Measurements from ENCODE around the gene PAPPA2.

Gene PAPPA2

GRCh38 chr1:176811511-176812288 is 348.7 kb downstream of the PAPPA2 start:
- DNase-seq (ENCODE audit: low read depth), result no peak

GRCh38 chr1:176815621-176816020 is 352.6 kb downstream of the PAPPA2 start:
- DNase-seq (ENCODE audit: low read depth), result no peak

DNA sequence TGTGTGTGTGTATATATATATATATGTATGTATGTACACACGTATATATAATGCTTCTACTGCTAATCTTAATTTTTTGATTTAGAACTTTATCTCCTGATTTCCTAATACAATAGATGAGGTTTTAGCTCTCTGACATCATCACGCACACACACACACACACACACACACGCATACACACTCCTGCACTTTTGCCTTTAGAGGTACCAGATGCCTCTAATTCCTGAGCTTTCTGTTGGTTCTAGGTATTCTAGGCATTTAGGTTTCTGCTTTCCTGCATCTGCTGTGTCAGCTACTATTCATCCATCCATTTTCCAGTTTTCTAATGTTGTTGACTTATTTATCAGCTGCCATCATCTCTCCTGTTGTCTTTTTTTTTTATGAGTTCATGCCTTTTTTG is 353.3 kb downstream of the PAPPA2 start:
- DNase-seq (ENCODE audit: low read depth), result no peak

DNA sequence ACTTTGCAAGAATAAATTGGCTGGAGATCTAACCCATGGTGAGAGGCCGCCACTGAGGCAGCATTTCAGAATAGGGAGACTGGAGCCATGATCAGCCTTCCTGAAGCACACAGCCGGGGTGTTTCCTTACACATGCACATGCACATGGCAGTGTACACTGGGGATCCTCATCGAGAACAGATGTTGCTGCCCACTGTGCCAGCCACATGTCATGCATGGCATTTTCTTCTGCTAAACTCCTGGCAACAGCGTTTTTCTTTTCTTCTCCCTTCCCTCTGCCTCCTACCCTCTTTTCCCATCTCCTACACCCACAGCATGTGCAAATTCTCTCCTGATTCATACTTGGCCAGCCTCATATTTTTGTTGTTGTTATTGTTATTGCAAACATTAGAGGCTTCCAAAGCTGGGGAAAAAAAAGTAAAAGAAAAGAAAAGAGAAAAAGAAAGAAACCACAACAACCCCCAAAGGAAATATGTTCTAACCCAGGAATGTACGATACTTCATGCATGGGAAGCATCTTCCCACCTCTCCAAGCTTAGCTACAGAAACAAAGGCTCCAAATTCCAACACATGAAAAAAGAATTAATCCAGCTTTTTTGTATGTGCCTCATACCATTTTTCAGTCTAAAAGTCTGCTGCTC is 357.5 kb downstream of the PAPPA2 start:
- no peak for DNase-seq (ENCODE audit: low read depth)

DNA sequence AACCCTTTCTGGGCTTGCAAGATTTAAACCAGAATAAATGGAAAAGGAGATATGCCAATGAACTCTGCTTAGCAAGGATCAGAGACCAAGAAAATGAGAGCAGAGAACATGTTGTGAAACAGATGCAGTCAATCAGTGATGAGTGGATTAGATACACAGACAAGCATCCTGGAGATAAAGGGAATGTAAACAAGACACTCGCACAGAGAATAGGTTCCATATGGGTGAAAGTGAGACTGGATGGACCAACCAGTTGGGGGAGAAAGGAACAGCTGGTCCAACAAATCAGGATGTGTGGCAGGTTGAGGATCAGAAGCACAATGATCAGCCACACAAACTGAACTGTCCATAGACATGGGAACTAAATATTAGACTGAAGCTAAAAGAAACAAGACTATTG is 363.3 kb downstream of the PAPPA2 start:
- no peak for DNase-seq (ENCODE audit: low read depth)

DNA sequence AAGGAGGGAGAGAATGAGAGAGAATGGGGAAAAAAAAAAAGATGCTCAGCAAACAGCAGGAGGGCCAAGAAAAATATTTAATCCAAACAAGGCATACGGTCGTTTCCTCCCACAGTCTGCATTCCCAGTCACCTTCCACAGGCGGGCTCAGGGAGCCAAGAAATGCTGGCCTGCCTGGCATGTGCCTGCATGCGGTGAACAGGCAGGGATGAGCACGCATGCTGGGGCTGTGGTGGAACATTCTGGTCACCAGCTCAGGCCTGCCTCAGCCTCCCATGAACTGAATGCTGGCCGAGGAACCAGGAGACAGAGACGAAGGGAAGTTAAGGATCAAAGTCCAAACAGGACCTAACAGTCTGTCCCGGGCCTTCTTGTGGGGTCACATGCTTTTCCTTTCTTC is 366.3 kb downstream of the PAPPA2 start:
- no peak for DNase-seq (ENCODE audit: low read depth)

GRCh38 chr1:176831150-176831549 is 368.2 kb downstream of the PAPPA2 start:
- DNase-seq (ENCODE audit: low read depth), result no peak

DNA sequence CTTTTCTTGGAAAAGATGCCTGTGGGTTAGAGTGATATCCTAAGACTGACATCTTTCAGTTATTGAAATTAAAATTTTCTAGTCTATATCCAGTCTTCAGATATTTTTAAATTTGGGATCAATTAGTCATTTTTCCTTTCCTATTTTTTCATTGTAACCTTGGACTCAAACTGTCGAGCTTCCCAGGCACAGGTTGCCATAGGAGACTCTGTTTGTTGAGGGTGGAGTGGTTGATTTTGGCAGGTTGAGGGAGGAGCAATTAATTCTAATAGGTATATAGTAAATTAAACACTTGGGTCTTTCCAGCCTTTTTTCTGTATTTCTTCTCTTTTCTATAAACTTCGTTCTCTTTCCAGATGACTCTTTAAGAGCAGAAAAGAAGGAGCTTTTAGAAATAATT is 374.7 kb downstream of the PAPPA2 start:
- DNase-seq (ENCODE audit: low read depth), result no peak

GRCh38 chr1:176838276-176838995 is 375.5 kb downstream of the PAPPA2 start:
- DNase-seq (ENCODE audit: low read depth), result no peak

- no peak for DNase-seq (ENCODE audit: low read depth)
These were observed 376.2 kb downstream of the PAPPA2 start for GRCh38 chr1:176839216-176839615.

- DNase-seq (ENCODE audit: low read depth), result no peak
These were observed 378.3 kb downstream of the PAPPA2 start for GRCh38 chr1:176841238-176841637.

DNA sequence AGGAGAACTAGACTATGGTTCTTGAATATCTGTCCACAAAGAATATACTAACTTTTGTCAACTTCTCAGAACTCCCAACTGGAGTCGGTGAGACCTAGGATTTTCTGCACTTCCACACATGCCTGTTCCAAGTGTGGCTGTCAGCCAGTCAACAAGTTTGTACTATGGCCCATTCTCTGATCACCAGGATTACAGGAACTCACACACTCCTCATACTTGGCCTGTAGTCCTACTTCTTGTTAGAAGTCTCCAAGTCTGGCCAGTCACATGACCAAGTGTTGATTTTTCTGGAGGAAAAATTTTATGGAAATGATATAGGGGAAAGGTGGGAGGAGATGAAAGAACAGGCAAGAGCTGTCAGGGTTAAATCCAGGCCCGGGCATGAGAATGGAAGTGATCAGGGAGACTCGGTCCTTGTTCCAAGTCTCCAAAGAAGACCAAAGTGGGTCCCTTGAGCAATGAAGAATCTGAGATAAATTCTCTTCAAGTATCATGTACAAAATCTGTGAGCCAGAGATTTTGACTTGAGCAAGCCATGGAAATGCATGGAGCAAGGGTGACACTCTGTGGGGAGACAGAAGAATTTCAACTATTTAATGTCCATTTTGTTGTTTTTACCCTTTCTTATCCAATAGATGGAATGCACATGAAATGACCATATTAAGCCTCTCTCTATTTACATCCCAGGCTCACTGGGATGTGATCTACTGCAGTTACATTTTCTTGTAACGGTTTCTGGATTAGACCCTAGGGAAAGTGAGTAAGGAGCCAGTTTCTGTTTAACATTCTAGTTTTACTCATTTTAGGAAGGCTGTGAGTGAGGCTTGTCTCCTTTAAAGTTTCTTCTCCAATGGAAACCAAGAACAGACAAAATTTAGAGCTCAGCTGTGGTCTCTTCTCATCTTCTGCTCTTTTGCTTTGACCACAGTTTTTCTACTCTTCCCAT is 380.6 kb downstream of the PAPPA2 start:
- no peak for DNase-seq (ENCODE audit: low read depth)

GRCh38 chr1:176847052-176847451 is 384.1 kb downstream of the PAPPA2 start:
- no peak for DNase-seq (ENCODE audit: low read depth)

DNA sequence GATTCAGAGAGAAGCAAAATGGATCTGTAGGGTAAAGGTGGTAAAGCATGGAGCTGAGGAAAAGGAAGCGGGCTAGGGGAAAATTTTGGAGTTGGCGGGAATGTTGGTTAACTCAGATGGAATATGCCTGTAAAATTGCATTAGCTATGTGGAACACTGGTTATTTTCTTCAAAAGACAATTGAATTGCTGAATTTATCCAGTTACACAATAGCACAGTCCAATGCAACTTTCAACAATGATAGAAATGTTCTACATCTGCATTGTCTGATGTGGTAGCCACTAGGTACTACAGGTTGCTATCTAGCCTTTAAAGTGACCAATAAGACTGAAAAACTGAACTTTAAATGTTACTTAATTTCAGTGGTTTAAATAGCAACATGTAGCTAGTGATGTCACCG is 386.3 kb downstream of the PAPPA2 start:
- no peak for DNase-seq (ENCODE audit: low read depth)

- DNase-seq (ENCODE audit: low read depth), result no peak
These were observed 387.9 kb downstream of the PAPPA2 start for GRCh38 chr1:176850871-176851270.

DNA sequence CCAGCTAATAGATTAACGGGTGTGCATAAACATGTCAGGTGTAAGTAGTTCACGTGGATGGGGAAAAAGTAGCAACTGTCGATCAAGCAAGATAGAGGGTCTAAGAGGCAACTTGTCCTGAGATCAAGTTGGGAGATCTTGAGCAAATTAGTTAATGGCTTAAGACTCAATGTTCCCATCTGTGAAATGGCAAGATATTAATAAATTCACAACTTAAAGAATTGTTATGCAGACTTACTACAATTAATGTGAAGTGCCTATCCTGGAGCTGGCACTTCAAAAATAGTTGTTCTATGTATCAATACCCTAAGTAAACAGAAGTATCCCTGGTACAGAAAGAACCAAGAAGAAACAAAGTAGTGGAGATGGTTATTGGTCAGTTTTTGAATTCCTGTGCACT is 389.1 kb downstream of the PAPPA2 start:
- no peak for DNase-seq (ENCODE audit: low read depth)

- no peak for DNase-seq (ENCODE audit: low read depth)
These were observed 390.5 kb downstream of the PAPPA2 start for GRCh38 chr1:176853503-176853902.

GRCh38 chr1:176854121-176854520 is 391.1 kb downstream of the PAPPA2 start:
- no peak for DNase-seq (ENCODE audit: low read depth)

GRCh38 chr1:176854758-176855745 is 392.1 kb downstream of the PAPPA2 start:
- no peak for DNase-seq (ENCODE audit: low read depth)

GRCh38 chr1:176857632-176858031 is 394.7 kb downstream of the PAPPA2 start:
- no peak for DNase-seq (ENCODE audit: low read depth)

- no peak for DNase-seq (ENCODE audit: low read depth)
These were observed 395.5 kb downstream of the PAPPA2 start for GRCh38 chr1:176858433-176858916.
